ENCODE data around the gene TSPO2. TPM values are rescaled to one million over a fixed set of nuclear protein-coding genes. Genes with fewer than 3 reads are reported as not detected.

TSPO2 gene
- total and polyA plus RNA-seq, 2 of the 13 experiments (the other 11 are each of a cell fraction or from before 2014, with no cell fraction given): 0.55 TPM; not detected in 1

DNA sequence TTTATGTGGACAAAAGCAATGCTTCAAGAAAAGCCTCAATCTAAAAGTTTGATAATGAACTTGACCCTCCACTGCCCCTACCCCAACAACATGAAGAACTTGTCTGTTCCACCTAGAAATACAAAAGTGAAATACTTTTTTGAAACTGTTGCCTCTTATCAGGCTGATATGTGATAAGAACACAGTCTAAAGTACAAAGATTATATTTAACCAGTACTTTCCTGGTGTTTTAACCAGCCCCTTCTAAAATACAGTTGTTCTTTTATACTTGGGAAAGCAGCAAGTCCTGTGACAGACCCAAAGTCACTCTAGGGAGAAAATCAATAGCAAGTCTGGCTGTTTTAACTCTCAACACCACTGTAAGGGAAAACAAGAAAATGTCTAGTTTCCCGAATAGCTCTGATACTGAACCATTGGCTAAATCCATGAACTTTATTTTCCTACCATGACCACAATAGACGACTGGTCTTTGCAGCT lies 23.3 kb downstream of the TSPO2 start (continued):
- TF ChIP-seq, protein P1, sequence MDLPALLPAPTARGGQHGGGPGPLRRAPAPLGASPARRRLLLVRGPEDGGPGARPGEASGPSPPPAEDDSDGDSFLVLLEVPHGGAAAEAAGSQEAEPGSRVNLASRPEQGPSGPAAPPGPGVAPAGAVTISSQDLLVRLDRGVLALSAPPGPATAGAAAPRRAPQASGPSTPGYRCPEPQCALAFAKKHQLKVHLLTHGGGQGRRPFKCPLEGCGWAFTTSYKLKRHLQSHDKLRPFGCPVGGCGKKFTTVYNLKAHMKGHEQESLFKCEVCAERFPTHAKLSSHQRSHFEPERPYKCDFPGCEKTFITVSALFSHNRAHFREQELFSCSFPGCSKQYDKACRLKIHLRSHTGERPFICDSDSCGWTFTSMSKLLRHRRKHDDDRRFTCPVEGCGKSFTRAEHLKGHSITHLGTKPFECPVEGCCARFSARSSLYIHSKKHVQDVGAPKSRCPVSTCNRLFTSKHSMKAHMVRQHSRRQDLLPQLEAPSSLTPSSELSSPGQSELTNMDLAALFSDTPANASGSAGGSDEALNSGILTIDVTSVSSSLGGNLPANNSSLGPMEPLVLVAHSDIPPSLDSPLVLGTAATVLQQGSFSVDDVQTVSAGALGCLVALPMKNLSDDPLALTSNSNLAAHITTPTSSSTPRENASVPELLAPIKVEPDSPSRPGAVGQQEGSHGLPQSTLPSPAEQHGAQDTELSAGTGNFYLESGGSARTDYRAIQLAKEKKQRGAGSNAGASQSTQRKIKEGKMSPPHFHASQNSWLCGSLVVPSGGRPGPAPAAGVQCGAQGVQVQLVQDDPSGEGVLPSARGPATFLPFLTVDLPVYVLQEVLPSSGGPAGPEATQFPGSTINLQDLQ (CRISPR knock-in tag; IDR thresholded peaks at IDR 0.05): no peak
- TF ChIP-seq, protein P2, sequence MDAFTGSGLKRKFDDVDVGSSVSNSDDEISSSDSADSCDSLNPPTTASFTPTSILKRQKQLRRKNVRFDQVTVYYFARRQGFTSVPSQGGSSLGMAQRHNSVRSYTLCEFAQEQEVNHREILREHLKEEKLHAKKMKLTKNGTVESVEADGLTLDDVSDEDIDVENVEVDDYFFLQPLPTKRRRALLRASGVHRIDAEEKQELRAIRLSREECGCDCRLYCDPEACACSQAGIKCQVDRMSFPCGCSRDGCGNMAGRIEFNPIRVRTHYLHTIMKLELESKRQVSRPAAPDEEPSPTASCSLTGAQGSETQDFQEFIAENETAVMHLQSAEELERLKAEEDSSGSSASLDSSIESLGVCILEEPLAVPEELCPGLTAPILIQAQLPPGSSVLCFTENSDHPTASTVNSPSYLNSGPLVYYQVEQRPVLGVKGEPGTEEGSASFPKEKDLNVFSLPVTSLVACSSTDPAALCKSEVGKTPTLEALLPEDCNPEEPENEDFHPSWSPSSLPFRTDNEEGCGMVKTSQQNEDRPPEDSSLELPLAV (CRISPR knock-in tag; conservative IDR thresholded peaks at IDR 0.05; ENCODE audit: low read depth): no peak
- TF ChIP-seq, protein P3, sequence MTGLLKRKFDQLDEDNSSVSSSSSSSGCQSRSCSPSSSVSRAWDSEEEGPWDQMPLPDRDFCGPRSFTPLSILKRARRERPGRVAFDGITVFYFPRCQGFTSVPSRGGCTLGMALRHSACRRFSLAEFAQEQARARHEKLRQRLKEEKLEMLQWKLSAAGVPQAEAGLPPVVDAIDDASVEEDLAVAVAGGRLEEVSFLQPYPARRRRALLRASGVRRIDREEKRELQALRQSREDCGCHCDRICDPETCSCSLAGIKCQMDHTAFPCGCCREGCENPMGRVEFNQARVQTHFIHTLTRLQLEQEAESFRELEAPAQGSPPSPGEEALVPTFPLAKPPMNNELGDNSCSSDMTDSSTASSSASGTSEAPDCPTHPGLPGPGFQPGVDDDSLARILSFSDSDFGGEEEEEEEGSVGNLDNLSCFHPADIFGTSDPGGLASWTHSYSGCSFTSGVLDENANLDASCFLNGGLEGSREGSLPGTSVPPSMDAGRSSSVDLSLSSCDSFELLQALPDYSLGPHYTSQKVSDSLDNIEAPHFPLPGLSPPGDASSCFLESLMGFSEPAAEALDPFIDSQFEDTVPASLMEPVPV (CRISPR knock-in tag; IDR thresholded peaks at IDR 0.05): no peak
- TF ChIP-seq, protein P4, sequence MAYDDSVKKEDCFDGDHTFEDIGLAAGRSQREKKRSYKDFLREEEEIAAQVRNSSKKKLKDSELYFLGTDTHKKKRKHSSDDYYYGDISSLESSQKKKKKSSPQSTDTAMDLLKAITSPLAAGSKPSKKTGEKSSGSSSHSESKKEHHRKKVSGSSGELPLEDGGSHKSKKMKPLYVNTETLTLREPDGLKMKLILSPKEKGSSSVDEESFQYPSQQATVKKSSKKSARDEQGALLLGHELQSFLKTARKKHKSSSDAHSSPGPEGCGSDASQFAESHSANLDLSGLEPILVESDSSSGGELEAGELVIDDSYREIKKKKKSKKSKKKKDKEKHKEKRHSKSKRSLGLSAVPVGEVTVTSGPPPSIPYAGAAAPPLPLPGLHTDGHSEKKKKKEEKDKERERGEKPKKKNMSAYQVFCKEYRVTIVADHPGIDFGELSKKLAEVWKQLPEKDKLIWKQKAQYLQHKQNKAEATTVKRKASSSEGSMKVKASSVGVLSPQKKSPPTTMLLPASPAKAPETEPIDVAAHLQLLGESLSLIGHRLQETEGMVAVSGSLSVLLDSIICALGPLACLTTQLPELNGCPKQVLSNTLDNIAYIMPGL (CRISPR knock-in tag; IDR thresholded peaks at IDR 0.05; ENCODE audit: borderline replicate concordance in 1 of 2, low read depth in 1 of 2): no peak; a peak in 1 of 4 replicates
- TF ChIP-seq, protein P5, sequence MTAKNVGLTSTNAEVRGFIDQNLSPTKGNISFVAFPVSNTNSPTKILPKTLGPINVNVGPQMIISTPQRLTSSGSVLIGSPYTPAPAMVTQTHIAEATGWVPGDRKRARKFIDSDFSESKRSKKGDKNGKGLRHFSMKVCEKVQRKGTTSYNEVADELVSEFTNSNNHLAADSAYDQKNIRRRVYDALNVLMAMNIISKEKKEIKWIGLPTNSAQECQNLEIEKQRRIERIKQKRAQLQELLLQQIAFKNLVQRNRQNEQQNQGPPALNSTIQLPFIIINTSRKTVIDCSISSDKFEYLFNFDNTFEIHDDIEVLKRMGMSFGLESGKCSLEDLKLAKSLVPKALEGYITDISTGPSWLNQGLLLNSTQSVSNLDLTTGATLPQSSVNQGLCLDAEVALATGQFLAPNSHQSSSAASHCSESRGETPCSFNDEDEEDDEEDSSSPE (CRISPR knock-in tag; IDR thresholded peaks at IDR 0.05): no peak
- TF ChIP-seq ZNF790 (CRISPR knock-in tag; IDR thresholded peaks at IDR 0.05; ENCODE audit: borderline replicate concordance) (no peak), ISL2 (CRISPR knock-in tag; IDR thresholded peaks at IDR 0.05) (peak; percentile 87), ZNF775 (CRISPR knock-in tag; IDR thresholded peaks at IDR 0.05; ENCODE audit: borderline replicate concordance) (no peak), KLF6 (CRISPR knock-in tag; IDR thresholded peaks at IDR 0.05) (peak; percentile 76; the same call in 1 of the 2 replicates), ZNF510 (CRISPR knock-in tag; IDR thresholded peaks at IDR 0.05; ENCODE audit: low read depth) (no peak), SIN3B (IDR thresholded peaks at IDR 0.05; ENCODE audit: low read length) (no peak), PHF5A (CRISPR knock-in tag; IDR thresholded peaks at IDR 0.05; ENCODE audit: low read depth, unreplicated experiment) (no peak)
- TF ChIP-seq, protein P6, sequence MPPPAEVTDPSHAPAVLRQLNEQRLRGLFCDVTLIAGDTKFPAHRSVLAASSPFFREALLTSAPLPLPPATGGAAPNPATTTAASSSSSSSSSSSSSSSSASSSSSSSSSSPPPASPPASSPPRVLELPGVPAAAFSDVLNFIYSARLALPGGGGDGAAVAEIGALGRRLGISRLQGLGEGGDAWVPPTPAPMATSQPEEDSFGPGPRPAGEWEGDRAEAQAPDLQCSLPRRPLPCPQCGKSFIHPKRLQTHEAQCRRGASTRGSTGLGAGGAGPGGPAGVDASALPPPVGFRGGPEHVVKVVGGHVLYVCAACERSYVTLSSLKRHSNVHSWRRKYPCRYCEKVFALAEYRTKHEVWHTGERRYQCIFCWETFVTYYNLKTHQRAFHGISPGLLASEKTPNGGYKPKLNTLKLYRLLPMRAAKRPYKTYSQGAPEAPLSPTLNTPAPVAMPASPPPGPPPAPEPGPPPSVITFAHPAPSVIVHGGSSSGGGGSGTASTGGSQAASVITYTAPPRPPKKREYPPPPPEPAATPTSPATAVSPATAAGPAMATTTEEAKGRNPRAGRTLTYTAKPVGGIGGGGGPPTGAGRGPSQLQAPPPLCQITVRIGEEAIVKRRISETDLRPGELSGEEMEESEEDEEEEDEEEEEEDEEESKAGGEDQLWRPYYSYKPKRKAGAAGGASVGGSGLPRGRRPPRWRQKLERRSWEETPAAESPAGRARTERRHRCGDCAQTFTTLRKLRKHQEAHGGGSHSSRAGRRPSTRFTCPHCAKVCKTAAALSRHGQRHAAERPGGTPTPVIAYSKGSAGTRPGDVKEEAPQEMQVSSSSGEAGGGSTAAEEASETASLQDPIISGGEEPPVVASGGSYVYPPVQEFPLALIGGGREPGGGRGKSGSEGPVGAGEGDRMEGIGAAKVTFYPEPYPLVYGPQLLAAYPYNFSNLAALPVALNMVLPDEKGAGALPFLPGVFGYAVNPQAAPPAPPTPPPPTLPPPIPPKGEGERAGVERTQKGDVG (CRISPR knock-in tag; IDR thresholded peaks at IDR 0.05; ENCODE audit: borderline replicate concordance): no peak
- TF ChIP-seq, protein P7, sequence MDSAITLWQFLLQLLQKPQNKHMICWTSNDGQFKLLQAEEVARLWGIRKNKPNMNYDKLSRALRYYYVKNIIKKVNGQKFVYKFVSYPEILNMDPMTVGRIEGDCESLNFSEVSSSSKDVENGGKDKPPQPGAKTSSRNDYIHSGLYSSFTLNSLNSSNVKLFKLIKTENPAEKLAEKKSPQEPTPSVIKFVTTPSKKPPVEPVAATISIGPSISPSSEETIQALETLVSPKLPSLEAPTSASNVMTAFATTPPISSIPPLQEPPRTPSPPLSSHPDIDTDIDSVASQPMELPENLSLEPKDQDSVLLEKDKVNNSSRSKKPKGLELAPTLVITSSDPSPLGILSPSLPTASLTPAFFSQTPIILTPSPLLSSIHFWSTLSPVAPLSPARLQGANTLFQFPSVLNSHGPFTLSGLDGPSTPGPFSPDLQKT (CRISPR knock-in tag; IDR thresholded peaks at IDR 0.05; ENCODE audit: borderline replicate concordance): no peak

Measured in HepG2 (cell line).